H1 (cell line): ENCODE results near the gene JADE3. TPM values are rescaled to one million over a fixed set of nuclear protein-coding genes. Genes with fewer than 3 reads are reported as not detected.

ENCODE experiments used
- CTCF ChIA-PET: fragments of 300-600 bp; sonication (Branson Sonifier 250); formaldehyde crosslinking; loops from one replicate; lab custom pipeline; 2021; ENCODE audit not compliant: partially characterized antibody; lab: Charles Lee
- POLR2A ChIA-PET: fragments of 300-600 bp; sonication (Branson Sonifier 250); formaldehyde crosslinking; loops from one replicate; lab custom pipeline; 2021; ENCODE audit warnings: inconsistent platforms; ENCODE audit not compliant: partially characterized antibody; lab: Charles Lee
- DNase-seq, 2 experiments: peaks; one replicate each; pipeline versions ENCODE4 v3.0.0 to v3.0.0-alpha.2; 2010 to 2022; ENCODE audit warnings: low spot score in 2 of 2, low read depth in 1 of 2, mixed read lengths in 1 of 2
- FAIRE-seq: peaks from 2 replicates; lab custom pipeline; 2011; peaks lifted over from hg19 to GRCh38; lab: Jason Lieb, UNC
- H2AFZ ChIP-seq: 2 replicates; pipeline ENCODE4 v1.8.1; 2012; ENCODE audit warnings: low read length, inconsistent platforms
- H2AK5ac ChIP-seq: 2 replicates; pipeline ENCODE4 v1.6.1; 2013; ENCODE audit warnings: low read depth, low read length
- H2BK120ac ChIP-seq: replicated peaks from 2 replicates; pipeline ENCODE3; 2013; ENCODE audit warnings: low read depth, low read length, inconsistent platforms
- H2BK12ac ChIP-seq: 2 replicates; pipeline ENCODE4 v1.6.1; 2013; ENCODE audit warnings: low read depth, low read length
- H2BK15ac ChIP-seq: 2 replicates; pipeline ENCODE4 v1.6.1; 2013; ENCODE audit warnings: low read length
- H2BK20ac ChIP-seq: 2 replicates; pipeline ENCODE4 v1.6.1; 2013; ENCODE audit warnings: low read length
- H2BK5ac ChIP-seq: 2 replicates; pipeline ENCODE4 v1.6.1; 2013; ENCODE audit warnings: low read depth, low read length
- H3K14ac ChIP-seq: 2 replicates; pipeline ENCODE4 v1.6.1; 2013; ENCODE audit warnings: inconsistent platforms; ENCODE audit not compliant: insufficient read length
- H3K18ac ChIP-seq: 2 replicates; pipeline ENCODE4 v1.6.1; 2013; ENCODE audit warnings: low read length; ENCODE audit errors: extremely low read depth
- H3K23ac ChIP-seq: 2 replicates; pipeline ENCODE4 v1.6.1; 2013; ENCODE audit warnings: inconsistent platforms; ENCODE audit not compliant: insufficient read length
- H3K23me2 ChIP-seq: 2 replicates; pipeline ENCODE4 v1.6.1; 2013; ENCODE audit warnings: low read depth, low read length
- H3K27ac ChIP-seq: 2 replicates; pipeline ENCODE4 v1.6.1; 2011; ENCODE audit warnings: low read depth, low read length, inconsistent platforms
- H3K27me3 ChIP-seq, 4 experiments: replicated peaks in 1 of 4; 1 replicate in 1 of 4; 2 replicates in 3 of 4; pipeline versions ENCODE4 v1.6.1 to v1.8.1; 2011 to 2013; ENCODE audit warnings: low read length in 3 of 4, mild to moderate bottlenecking in 3 of 4, inconsistent platforms in 2 of 4, mixed read lengths in 2 of 4, moderate library complexity in 1 of 4; ENCODE audit not compliant: control insufficient read depth in 3 of 4, insufficient read depth in 3 of 4; ENCODE audit errors: extremely low read depth in 1 of 4
- H3K36me3 ChIP-seq, 4 experiments: 2 replicates each; pipeline versions ENCODE4 v1.6.1 to v1.8.1; 2011 to 2013; ENCODE audit warnings: mild to moderate bottlenecking in 4 of 4, low read length in 3 of 4, moderate library complexity in 2 of 4, control low read depth in 1 of 4, inconsistent platforms in 1 of 4; ENCODE audit not compliant: insufficient read depth in 4 of 4, control insufficient read depth in 2 of 4
- H3K4ac ChIP-seq: replicated peaks from 2 replicates; pipeline ENCODE3; 2013; ENCODE audit warnings: low read length, low read depth, mixed read lengths, inconsistent platforms; ENCODE audit not compliant: insufficient read length
- H3K4me1 ChIP-seq, 4 experiments: replicated peaks in 1 of 4; 1 replicate in 1 of 4; 2 replicates in 3 of 4; pipeline versions ENCODE4 v1.6.1 to v1.8.1; 2011 to 2013; ENCODE audit warnings: low read length in 3 of 4, inconsistent platforms in 2 of 4, mixed read lengths in 1 of 4; ENCODE audit not compliant: insufficient read depth in 4 of 4, control insufficient read depth in 3 of 4
- H3K4me2 ChIP-seq, 2 experiments: 2 replicates each; pipeline versions ENCODE4 v1.6.1 to v1.8.1; 2011 to 2013; ENCODE audit warnings: low read depth in 2 of 2, low read length in 2 of 2, control low read depth in 1 of 2, inconsistent platforms in 1 of 2, mild to moderate bottlenecking in 1 of 2; ENCODE audit not compliant: insufficient read depth in 1 of 2
- H3K4me3 ChIP-seq, 4 experiments: fragments of 200-600, 300-600 bp in 1 of 4; sonication (generic), shearing (Covaris generic), sonication (Bioruptor Twin) in 1 of 4; 2 replicates each; pipeline versions ENCODE4 v1.5.1 to v1.8.1; 2011 to 2016; ENCODE audit warnings: low read length in 4 of 4, low read depth in 3 of 4, control low read depth in 2 of 4, inconsistent platforms in 2 of 4, mild to moderate bottlenecking in 2 of 4, mixed read lengths in 1 of 4, moderate library complexity in 1 of 4; ENCODE audit not compliant: insufficient read depth in 2 of 4; ENCODE audit errors: extremely low read depth in 1 of 4
- H3K56ac ChIP-seq: replicated peaks from 2 replicates; pipeline ENCODE3; 2013; ENCODE audit warnings: low read depth, mild to moderate bottlenecking, mixed read lengths, low read length, inconsistent platforms; ENCODE audit not compliant: insufficient read length
- H3K79me1 ChIP-seq: 2 replicates; pipeline ENCODE4 v1.6.1; 2013; ENCODE audit warnings: low read depth, low read length, control low read depth
- H3K79me2 ChIP-seq, 2 experiments: 2 replicates each; pipeline versions ENCODE4 v1.6.1 to v1.8.1; 2012 to 2013; ENCODE audit warnings: low read length in 2 of 2, mild to moderate bottlenecking in 2 of 2, inconsistent platforms in 1 of 2; ENCODE audit not compliant: insufficient read depth in 2 of 2, control insufficient read depth in 1 of 2
- H3K9ac ChIP-seq, 4 experiments: replicated peaks in 1 of 4; 1 replicate in 1 of 4; 2 replicates in 3 of 4; pipeline versions ENCODE4 v1.6.1 to v1.8.1; 2011 to 2013; ENCODE audit warnings: low read depth in 3 of 4, low read length in 3 of 4, control low read depth in 2 of 4, mild to moderate bottlenecking in 2 of 4, moderate library complexity in 2 of 4, inconsistent platforms in 1 of 4; ENCODE audit errors: extremely low read depth in 1 of 4
- H3K9me3 ChIP-seq, 2 experiments: 2 replicates each; pipeline versions ENCODE4 v1.6.1 to v1.8.1; 2012 to 2013; ENCODE audit warnings: mild to moderate bottlenecking in 2 of 2, moderate library complexity in 2 of 2, control low read depth in 1 of 2, inconsistent platforms in 1 of 2, low read depth in 1 of 2, low read length in 1 of 2, mixed read lengths in 1 of 2; ENCODE audit not compliant: insufficient read depth in 2 of 2
- H4K20me1 ChIP-seq, 2 experiments: replicated peaks in 1 of 2; 2 replicates each; pipeline versions ENCODE3 to v1.8.1; 2011 to 2013; ENCODE audit warnings: inconsistent platforms in 2 of 2, low read length in 2 of 2, mild to moderate bottlenecking in 1 of 2; ENCODE audit not compliant: insufficient read depth in 2 of 2, control insufficient read depth in 1 of 2
- H4K5ac ChIP-seq: 2 replicates; pipeline ENCODE4 v1.6.1; 2013; ENCODE audit warnings: low read length, low read depth, mixed read lengths, inconsistent platforms; ENCODE audit not compliant: insufficient read length
- H4K8ac ChIP-seq: 2 replicates; pipeline ENCODE4 v1.8.0; 2013; ENCODE audit warnings: mild to moderate bottlenecking, moderate library complexity, low read length, inconsistent platforms; ENCODE audit not compliant: insufficient read depth; ENCODE audit errors: extremely low read depth
- H4K91ac ChIP-seq: replicated peaks from 2 replicates; pipeline ENCODE3; 2013; ENCODE audit warnings: low read length, mixed read lengths, inconsistent platforms; ENCODE audit not compliant: insufficient read length
- BRCA1 ChIP-seq: IDR thresholded peaks from 2 replicates; pipeline ENCODE4 v1.6.1; 2012; ENCODE audit warnings: low read depth, low read length, improper control_type of control experiment
- CEBPB ChIP-seq: IDR thresholded peaks from 2 replicates; pipeline ENCODE4 v1.6.1; 2012; ENCODE audit warnings: low read depth, low read length
- CHD2 ChIP-seq: IDR thresholded peaks from 2 replicates; pipeline ENCODE4 v1.6.1; 2012; ENCODE audit warnings: low read length, improper control_type of control experiment
- CTBP2 ChIP-seq: IDR thresholded peaks from 2 replicates; pipeline ENCODE4 v1.7.0; 2011; ENCODE audit warnings: borderline replicate concordance, mild to moderate bottlenecking, moderate library complexity, mixed read lengths, low read length; ENCODE audit not compliant: insufficient read depth, insufficient read length
- EGR1 ChIP-seq: IDR thresholded peaks from 2 replicates; pipeline ENCODE4 v1.6.1; 2011; ENCODE audit warnings: low read depth, low read length, borderline replicate concordance
- HDAC2 ChIP-seq, 2 experiments: fragments of 300-600 bp in 1 of 2; sonication (generic) in 1 of 2; IDR thresholded peaks; 2 replicates each; pipeline ENCODE4 v1.6.1; 2011 to 2012; ENCODE audit warnings: low read depth in 2 of 2, low read length in 2 of 2, mild to moderate bottlenecking in 2 of 2, moderate library complexity in 2 of 2, borderline replicate concordance in 1 of 2, inconsistent platforms in 1 of 2
- JUN ChIP-seq: IDR thresholded peaks from 2 replicates; pipeline ENCODE4 v1.6.1; 2011; ENCODE audit warnings: low read depth, mild to moderate bottlenecking, improper control_type of control experiment, low read length
- POLR2AphosphoS5 ChIP-seq: IDR thresholded peaks from 2 replicates; pipeline ENCODE4 v1.6.1; 2011; ENCODE audit warnings: low read depth, low read length
- SIRT6 ChIP-seq: IDR thresholded peaks from one replicate; pipeline ENCODE4 v1.7.1; 2012; ENCODE audit warnings: low read length, inconsistent platforms
- SP1 ChIP-seq: IDR thresholded peaks from 2 replicates; pipeline ENCODE4 v1.6.1; 2011; ENCODE audit warnings: low read depth, low read length
- SP2 ChIP-seq: IDR thresholded peaks from 2 replicates; pipeline ENCODE4 v1.6.1; 2012; ENCODE audit warnings: mild to moderate bottlenecking, low read length, inconsistent platforms
- TCF12 ChIP-seq: IDR thresholded peaks from 2 replicates; pipeline ENCODE4 v1.6.1; 2011; ENCODE audit warnings: low read depth, mild to moderate bottlenecking, low read length
- TEAD4 ChIP-seq: IDR thresholded peaks from 2 replicates; pipeline ENCODE4 v1.6.1; 2012; ENCODE audit warnings: low read depth, low read length, inconsistent platforms, mixed read lengths
- polyA plus RNA-seq, 7 experiments: library from polyadenylated mRNA; depleted of rRNA in 3 of 7; stranded (reverse) in 5 of 7; unstranded in 2 of 7; fragments of >200 nt in 5 of 7; fragments of 200-250 nt in 2 of 7; gene quantifications; 1 replicate in 5 of 7; 2 replicates in 1 of 7; 4 replicates in 1 of 7; pipeline versions ENCODE4 v1.2.1 to v1.2.3, GENCODE V29; 2011 to 2013; ENCODE audit warnings: missing spikeins in 2 of 7, mixed read lengths in 2 of 7
- total RNA-seq: library from RNA; stranded (reverse); fragmentation: NEBNext Ultra II Directional; extraction: Animal tissue kit (Norgen Biotek cat#: 25700); gene quantifications from 2 replicates; pipeline ENCODE4 v1.2.1, GENCODE V29; 2021
- TF ChIP-seq, protein P1 (sequence below), 3 experiments: IDR thresholded peaks; 1 replicate in 2 of 3; 2 replicates in 1 of 3; pipeline versions ENCODE4 v1.5.1 to v1.6.1; 2011; ENCODE audit warnings: low read length in 3 of 3, mild to moderate bottlenecking in 3 of 3, inconsistent platforms in 2 of 3, low read depth in 1 of 3, moderate library complexity in 1 of 3; ENCODE audit not compliant: insufficient read depth in 1 of 3; ENCODE audit errors: control extremely low read depth in 1 of 3

Gene JADE3
- total and polyA plus RNA-seq, 2 of the 8 experiments (the other 6 are each of a cell fraction or from before 2014, with no cell fraction given), result 6.9 to 21.5 TPM

DNA sequence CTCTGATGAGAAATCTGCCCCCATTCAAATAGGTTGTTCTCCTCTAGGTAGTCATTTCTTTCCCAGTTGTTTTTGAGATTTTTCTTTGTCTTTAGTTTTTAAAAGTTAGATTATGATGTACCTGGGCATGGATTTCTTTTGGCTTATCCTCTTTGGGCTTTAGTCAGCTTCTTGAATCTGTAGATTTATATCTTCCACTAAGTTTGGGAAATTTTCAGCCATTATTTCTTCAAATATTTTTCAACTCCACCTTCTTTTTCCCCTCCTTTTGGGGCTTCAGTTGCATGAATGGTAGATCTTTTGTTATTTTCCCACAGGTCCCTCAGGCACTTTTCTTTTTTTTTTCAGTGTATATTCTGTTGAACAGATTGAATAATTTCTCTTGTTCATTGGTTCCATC, 77.3 kb downstream of the JADE3 start:
- no peak for FAIRE-seq
- Histone ChIP-seq H3K18ac (no peak overlapping the region), H2BK15ac (no peak overlapping the region), H2AK5ac (no peak overlapping the region), H2BK120ac (no peak overlapping the region), H4K20me1 (no peaks in the 10 kb centered on the region), H3K27ac (no peak overlapping the region), H4K8ac (no peak overlapping the region), H4K5ac (no peak overlapping the region), H2AFZ (no peak overlapping the region), H3K79me2 (no peaks in the 10 kb centered on the region; a peak in 1 of 4 replicates), H2BK20ac (no peak overlapping the region), H3K14ac (no peak overlapping the region), H2BK12ac (no peak overlapping the region), H3K9me3 (no peaks in the 10 kb centered on the region), H3K4ac (no peak overlapping the region), H3K4me1 (peaks cover 0 to 7% (median 2%) of the 10 kb centered on the region in 4 experiments; a peak in 1 of 7 replicates), H3K23me2 (no peaks in the 10 kb centered on the region), H3K27me3 (no peaks in the 10 kb centered on the region), H3K9ac (no peak overlapping the region), H3K4me3 (no peak overlapping the region), H3K79me1 (no peaks in the 10 kb centered on the region), H3K4me2 (no peak overlapping the region), H4K91ac (no peak overlapping the region), H3K23ac (no peak overlapping the region), H3K56ac (no peak overlapping the region), H3K36me3 (peaks cover 0 to 5% (median 1%) of the 10 kb centered on the region in 4 experiments; a peak in 4 of 8 replicates), H2BK5ac (no peak overlapping the region)
- no peak for DNase-seq
- ChIA-PET POLR2A (no interaction called here), CTCF (interaction anchor here (1.1 kb wide), 1 partner anchor 54 kb away, joined by 3 read pairs; no protein-coding TSS in a partner anchor)
- no peak for TF ChIP-seq TCF12
- no peak for TF ChIP-seq EGR1
- TF ChIP-seq TEAD4, result no peak
- TF ChIP-seq, protein P1, sequence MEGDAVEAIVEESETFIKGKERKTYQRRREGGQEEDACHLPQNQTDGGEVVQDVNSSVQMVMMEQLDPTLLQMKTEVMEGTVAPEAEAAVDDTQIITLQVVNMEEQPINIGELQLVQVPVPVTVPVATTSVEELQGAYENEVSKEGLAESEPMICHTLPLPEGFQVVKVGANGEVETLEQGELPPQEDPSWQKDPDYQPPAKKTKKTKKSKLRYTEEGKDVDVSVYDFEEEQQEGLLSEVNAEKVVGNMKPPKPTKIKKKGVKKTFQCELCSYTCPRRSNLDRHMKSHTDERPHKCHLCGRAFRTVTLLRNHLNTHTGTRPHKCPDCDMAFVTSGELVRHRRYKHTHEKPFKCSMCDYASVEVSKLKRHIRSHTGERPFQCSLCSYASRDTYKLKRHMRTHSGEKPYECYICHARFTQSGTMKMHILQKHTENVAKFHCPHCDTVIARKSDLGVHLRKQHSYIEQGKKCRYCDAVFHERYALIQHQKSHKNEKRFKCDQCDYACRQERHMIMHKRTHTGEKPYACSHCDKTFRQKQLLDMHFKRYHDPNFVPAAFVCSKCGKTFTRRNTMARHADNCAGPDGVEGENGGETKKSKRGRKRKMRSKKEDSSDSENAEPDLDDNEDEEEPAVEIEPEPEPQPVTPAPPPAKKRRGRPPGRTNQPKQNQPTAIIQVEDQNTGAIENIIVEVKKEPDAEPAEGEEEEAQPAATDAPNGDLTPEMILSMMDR (IDR thresholded peaks at IDR 0.05; ENCODE audit: control extremely low read depth in 1 of 3, insufficient read depth in 1 of 3, low read depth in 1 of 3, low read length in 3 of 3), result no peak
- no peak for TF ChIP-seq SP1
- TF ChIP-seq CTBP2, result no peak
- no peak for TF ChIP-seq POLR2AphosphoS5
- no peak for TF ChIP-seq HDAC2 (IDR thresholded peaks at IDR 0.05; ENCODE audit: borderline replicate concordance in 1 of 2, low read depth in 2 of 2, low read length in 2 of 2)
- TF ChIP-seq SP2, result no peak
- TF ChIP-seq BRCA1, result no peak
- TF ChIP-seq CHD2, result no peak
- no peak for TF ChIP-seq SIRT6
- no peak for TF ChIP-seq CEBPB
- TF ChIP-seq JUN, result no peak
